ENCODE measurements around the gene WNT9B. TPM values are rescaled to one million over a fixed set of nuclear protein-coding genes. Genes with fewer than 3 reads are reported as not detected.

Gene WNT9B
- total RNA-seq, 1 experiment from 2014 or later = not detected

- POLR2A ChIA-PET = no interaction called here
- no peaks in the 10 kb centered on the region for H3K9me3 ChIP-seq (ENCODE audit: control insufficient read depth, insufficient read depth, low read depth, low read length)
- DNase-seq (ENCODE audit: low read depth, low spot score) = no peak
- BruUV-seq (replicated peaks) = no TSS peak
- in situ Hi-C loops (cut with HindIII; ENCODE audit: low pct_unique_long_range_greater_than_20kb, low sequenced_read_pairs) = no loop called here
- intact Hi-C loops (cut with micrococcal nuclease; ENCODE audit: unreplicated experiment) = loop anchor here (10.0 kb wide), 1 partner anchor 85 kb away; no protein-coding TSS in a partner anchor
- CTCF ChIA-PET = no interaction called here
- ATAC-seq = no peak
- no peaks in the 10 kb centered on the region for H3K27me3 ChIP-seq (ENCODE audit: control insufficient read depth, insufficient read depth, low read length)
- no peak overlapping the region for H3K4me3 ChIP-seq (ENCODE audit: low read depth in 2 of 2, low read length in 2 of 2)
- H3K27ac ChIP-seq (ENCODE audit: low read length) = no peak overlapping the region
- peaks cover 16% of the 10 kb centered on the region for H3K36me3 ChIP-seq (ENCODE audit: control insufficient read depth, insufficient read depth, low read length)
- peaks cover under 1% of the 10 kb centered on the region; the same call in 1 of the 2 replicates for H3K4me1 ChIP-seq (ENCODE audit: control insufficient read depth, insufficient read depth, low read length)
- TF ChIP-seq POLR2AphosphoS5 (IDR thresholded peaks at IDR 0.05; ENCODE audit: low read depth, low read length) (no peak), REST (IDR thresholded peaks at IDR 0.05; ENCODE audit: insufficient read depth in 1 of 2, low read depth in 2 of 2, low read length in 1 of 2) (no peak), SIN3A (IDR thresholded peaks at IDR 0.05; ENCODE audit: borderline replicate concordance, insufficient read depth, low read depth, low read length) (no peak), CTCF (IDR thresholded peaks at IDR 0.05) (no peak), TCF7L2 (IDR thresholded peaks at IDR 0.05; ENCODE audit: low read depth, low read length) (no peak)
These were observed 78.0 kb downstream of the WNT9B start for GRCh38 chr17:46929413-46929812.

- in situ Hi-C loops (cut with HindIII; ENCODE audit: low pct_unique_long_range_greater_than_20kb, low sequenced_read_pairs) = no loop called here
- Histone ChIP-seq H3K36me3 (ENCODE audit: control insufficient read depth, insufficient read depth, low read length) (peaks cover 16% of the 10 kb centered on the region), H3K9me3 (ENCODE audit: control insufficient read depth, insufficient read depth, low read depth, low read length) (no peaks in the 10 kb centered on the region), H3K4me1 (ENCODE audit: control insufficient read depth, insufficient read depth, low read length) (no peaks in the 10 kb centered on the region), H3K27me3 (ENCODE audit: control insufficient read depth, insufficient read depth, low read length) (no peaks in the 10 kb centered on the region), H3K27ac (ENCODE audit: low read length) (no peak overlapping the region), H3K4me3 (ENCODE audit: low read depth in 2 of 2, low read length in 2 of 2) (no peak overlapping the region)
- intact Hi-C loops (cut with micrococcal nuclease; ENCODE audit: unreplicated experiment) = no loop called here
- TF ChIP-seq TCF7L2 (IDR thresholded peaks at IDR 0.05; ENCODE audit: low read depth, low read length) = no peak
- TF ChIP-seq CTCF (IDR thresholded peaks at IDR 0.05) = no peak
- TF ChIP-seq SIN3A (IDR thresholded peaks at IDR 0.05; ENCODE audit: borderline replicate concordance, insufficient read depth, low read depth, low read length) = no peak
- ChIA-PET CTCF (no interaction called here), POLR2A (interaction anchor here (0.5 kb wide), 1 partner anchor 50 kb away, joined by 4 read pairs; no protein-coding TSS in a partner anchor)
- DNase-seq (ENCODE audit: low read depth, low spot score) = no peak
- no peak for ATAC-seq
- BruUV-seq (replicated peaks) = no TSS peak
These were observed 78.7 kb downstream of the WNT9B start for GRCh38 chr17:46930051-46930450.

Data from Panc1 (cell line).